Non-pigmented ciliary epithelial cell (primary cell): ENCODE results near the gene IL9R.
"Not testable (repeated sequence)": the region's sequence is repeated elsewhere in the genome, so short reads cannot be mapped to it uniquely, and the experiment has no call there.

Experiments
- DNase-seq: peaks from one replicate; pipeline ENCODE4 v3.0.0-alpha.2; 2010; ENCODE audit warnings: low read depth

The IL9R gene

GRCh38 chrX:155998761-155999510 is 1.4 kb downstream of the IL9R start:
- DNase-seq: no peak

GRCh38 chrX:155999751-156000150 is 2.3 kb downstream of the IL9R start:
- not testable (repeated sequence) for DNase-seq

GRCh38 chrX:156000361-156000926 is 2.9 kb downstream of the IL9R start:
- DNase-seq: no peak

DNA sequence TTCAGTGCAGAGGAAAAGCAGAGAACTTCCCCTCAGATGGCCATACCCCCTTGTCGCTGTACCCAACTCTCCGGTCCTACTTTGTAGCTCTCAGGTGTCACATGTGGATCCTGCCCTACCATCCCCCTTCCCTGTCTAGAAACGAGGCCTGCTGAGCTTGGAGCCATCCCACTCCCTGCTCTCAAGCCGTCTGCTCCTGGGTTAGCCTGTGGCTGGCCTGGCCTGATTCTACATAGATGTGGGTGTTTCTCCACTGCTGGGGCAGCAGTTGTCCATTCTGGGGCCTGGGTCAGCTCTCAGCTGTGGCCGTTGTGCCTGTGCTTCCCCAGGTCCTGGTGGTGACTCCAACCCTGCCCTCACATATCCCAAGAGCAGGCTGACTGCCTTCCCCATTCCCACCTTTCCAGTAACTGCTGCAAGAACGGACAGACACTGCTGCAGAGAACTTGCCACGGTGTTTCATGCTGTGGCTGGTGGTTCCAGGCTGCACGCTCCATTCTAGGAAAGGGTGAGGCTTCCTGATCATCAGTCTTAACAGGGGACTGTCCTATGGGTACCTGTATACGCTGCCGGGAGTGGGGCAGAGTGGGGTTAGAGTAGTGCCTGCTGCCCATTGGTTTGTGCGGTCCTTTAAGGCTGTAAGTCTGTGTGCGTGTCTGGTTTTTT is 3.6 kb downstream of the IL9R start:
- DNase-seq: no peak

DNA sequence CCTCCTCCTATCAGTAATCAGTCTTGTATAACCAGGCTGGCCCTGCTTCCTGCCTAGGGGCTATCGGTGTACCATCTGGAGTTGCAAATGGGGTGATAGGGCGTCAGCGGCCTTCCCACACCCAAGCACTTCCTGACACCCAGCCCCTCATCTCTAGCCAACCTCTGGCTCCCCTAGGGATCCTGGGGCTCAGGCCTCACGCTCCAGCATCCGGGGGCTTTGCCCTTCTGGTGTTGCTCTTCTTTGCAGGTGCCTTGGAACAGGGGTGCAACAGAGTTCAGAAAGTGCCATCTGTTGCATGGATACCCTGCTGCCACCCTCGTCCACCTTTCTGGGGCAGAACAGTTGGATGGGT is 4.1 kb downstream of the IL9R start:
- DNase-seq: no peak

- DNase-seq: no peak
Observed at GRCh38 chrX:156002507-156002906, 5.0 kb downstream of the IL9R start.

- DNase-seq: no peak
Observed at GRCh38 chrX:156003486-156004185, 6.1 kb downstream of the IL9R start.

GRCh38 chrX:156004256-156004655 is 6.8 kb downstream of the IL9R start:
- no peak for DNase-seq

- DNase-seq: no peak
Observed at GRCh38 chrX:156004740-156005139, 7.2 kb downstream of the IL9R start.

DNA sequence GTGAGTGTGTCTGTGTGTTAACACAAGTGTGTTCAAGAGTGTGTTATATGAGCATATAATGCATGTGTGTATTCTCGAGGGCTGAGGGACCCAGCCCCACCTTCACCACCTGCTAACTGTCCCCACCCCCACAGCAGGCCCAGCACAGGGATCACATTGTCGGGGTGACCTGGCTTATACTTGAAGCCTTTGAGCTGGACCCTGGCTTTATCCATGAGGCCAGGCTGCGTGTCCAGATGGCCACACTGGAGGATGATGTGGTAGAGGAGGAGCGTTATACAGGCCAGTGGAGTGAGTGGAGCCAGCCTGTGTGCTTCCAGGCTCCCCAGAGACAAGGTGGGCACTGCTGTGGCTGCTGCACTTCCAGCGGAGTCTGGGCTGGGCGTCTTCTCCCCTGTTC is 7.6 kb downstream of the IL9R start:
- no peak for DNase-seq

- not testable (repeated sequence) for DNase-seq
Observed at GRCh38 chrX:156006468-156006867, 9.0 kb downstream of the IL9R start.

- DNase-seq: not testable (repeated sequence)
Observed at GRCh38 chrX:156008379-156008778, 10.9 kb downstream of the IL9R start.

- DNase-seq: no peak
Observed at GRCh38 chrX:156008915-156009314, 11.4 kb downstream of the IL9R start.

- DNase-seq: not testable (repeated sequence)
Observed at GRCh38 chrX:156009691-156010090, 12.2 kb downstream of the IL9R start.

GRCh38 chrX:156013286-156013953 is 15.9 kb downstream of the IL9R start:
- DNase-seq: not testable (repeated sequence)

GRCh38 chrX:156019846-156020245 is 22.4 kb downstream of the IL9R start:
- DNase-seq: not testable (repeated sequence)

GRCh38 chrX:156023002-156023401 is 25.5 kb downstream of the IL9R start:
- not testable (repeated sequence) for DNase-seq

- not testable (repeated sequence) for DNase-seq
Observed at GRCh38 chrX:156024949-156025492, 27.5 kb downstream of the IL9R start.

GRCh38 chrX:156028653-156029237 is 31.2 kb downstream of the IL9R start:
- not testable (repeated sequence) for DNase-seq

GRCh38 chrX:156029296-156029695 is 31.8 kb downstream of the IL9R start:
- DNase-seq: not testable (repeated sequence)

DNA sequence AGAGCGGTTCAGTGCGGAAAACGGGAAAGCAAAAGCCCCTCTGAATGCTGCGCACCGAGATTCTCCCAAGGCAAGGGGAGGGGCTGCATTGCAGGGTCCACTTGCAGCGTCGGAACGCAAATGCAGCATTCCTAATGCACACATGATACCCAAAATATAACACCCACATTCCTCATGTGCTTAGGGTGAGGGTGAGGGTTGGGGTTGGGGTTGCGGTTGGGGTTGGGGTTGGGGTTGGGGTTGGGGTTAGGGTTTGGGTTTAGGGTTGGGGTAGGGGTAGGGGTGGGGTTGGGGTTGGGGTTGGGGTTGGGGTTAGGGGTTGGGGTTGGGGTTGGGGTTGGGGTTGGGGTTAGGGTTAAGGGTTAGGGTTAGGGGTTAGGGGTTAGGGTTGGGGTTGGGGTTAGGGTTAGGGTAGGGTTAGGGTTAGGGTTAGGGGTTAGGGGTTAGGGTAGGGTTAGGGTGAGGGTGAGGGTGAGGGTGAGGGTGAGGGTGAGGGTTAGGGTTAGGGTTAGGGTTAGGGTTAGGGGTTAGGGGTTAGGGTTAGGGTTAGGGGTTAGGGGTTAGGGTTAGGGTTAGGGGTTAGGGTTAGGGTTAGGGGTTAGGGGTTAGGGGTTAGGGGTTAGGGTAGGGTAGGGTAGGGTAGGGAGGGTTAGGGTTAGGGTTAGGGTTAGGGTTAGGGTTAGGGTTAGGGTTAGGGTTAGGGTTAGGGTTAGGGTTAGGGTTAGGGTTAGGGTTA is 32.4 kb downstream of the IL9R start:
- not testable (repeated sequence) for DNase-seq
